IPS-18c (cell line): ENCODE data around the gene RHBDD3.

ENCODE experiments used
- H3K4me3 ChIP-seq: 2 replicates; pipeline ENCODE4 v1.7.0; 2013; ENCODE audit warnings: low read depth, mild to moderate bottlenecking, low read length, moderate library complexity; ENCODE audit not compliant: insufficient read depth
- H3K9me3 ChIP-seq: one replicate; pipeline ENCODE4 v1.6.1; 2013; ENCODE audit warnings: mild to moderate bottlenecking, low read length, moderate library complexity; ENCODE audit not compliant: control insufficient read depth, insufficient read depth

RHBDD3 gene

DNA sequence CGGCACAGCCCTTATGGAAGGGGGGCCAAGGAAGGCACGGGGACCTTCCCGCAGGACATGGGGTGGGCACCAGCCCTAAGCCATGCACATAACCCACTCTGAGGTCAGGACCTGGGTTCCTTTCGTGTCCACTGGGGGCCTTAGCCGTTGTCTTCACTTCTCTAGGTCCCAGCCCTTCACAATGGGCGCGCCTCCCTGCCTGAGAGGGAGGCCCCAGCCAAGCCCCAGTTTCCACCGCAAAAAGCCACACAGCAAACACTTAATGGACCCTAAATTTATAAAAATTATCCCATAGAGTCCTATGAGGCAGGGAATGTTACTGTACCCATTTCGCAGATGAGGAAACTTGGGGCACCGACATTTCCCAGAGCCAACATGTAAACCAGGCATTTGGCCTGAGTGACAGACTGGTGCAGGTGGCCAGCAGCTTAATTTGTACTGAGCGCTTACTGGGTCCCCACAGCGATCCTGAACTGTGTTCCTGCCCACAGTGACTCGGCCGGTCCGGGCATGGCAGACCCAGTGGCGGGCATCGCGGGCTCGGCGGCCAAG lies 39.9 kb upstream of the RHBDD3 start:
- Histone ChIP-seq H3K9me3 (no peaks in the 10 kb centered on the region), H3K4me3 (peak overlapping the region; percentile 77)

DNA sequence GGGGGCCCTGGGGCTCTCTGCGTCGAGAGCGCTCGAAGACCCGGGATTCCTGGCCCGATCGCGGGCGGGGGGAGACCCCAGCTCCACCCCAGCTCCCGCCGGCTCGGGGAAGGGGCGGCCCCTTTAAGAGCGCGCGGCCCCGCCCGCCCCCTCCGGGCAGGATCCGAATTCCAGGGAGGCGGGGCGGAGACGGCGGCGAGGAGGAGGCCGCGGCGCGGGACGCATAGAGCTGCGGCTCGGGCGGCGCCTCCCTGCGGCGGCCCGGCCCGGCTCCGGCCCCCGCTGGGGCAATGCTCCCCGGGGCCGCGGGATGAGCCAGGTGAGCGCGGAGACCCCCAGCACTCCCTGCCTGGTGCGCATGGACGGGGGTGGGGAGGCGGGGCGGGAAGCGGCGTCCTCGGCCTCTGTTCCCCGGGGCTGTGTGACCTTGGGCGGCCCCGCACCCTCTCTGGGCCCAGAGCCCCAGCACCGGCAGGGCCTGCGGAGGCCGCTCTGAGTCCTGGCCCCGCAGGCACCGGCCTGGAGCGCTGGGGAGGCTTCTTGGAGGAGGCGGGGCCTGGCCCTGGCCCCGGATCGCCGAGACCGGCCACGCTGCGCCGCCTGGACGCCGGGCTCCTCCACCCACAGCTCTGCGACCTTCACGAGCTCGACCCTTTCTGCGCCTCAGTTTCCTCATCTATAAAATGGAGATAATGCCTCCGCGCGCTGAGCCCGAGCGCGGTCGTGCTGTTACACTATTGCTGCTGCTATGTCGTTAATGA lies 39.2 kb upstream of the RHBDD3 start:
- H3K9me3 ChIP-seq, result no peaks in the 10 kb centered on the region

DNA sequence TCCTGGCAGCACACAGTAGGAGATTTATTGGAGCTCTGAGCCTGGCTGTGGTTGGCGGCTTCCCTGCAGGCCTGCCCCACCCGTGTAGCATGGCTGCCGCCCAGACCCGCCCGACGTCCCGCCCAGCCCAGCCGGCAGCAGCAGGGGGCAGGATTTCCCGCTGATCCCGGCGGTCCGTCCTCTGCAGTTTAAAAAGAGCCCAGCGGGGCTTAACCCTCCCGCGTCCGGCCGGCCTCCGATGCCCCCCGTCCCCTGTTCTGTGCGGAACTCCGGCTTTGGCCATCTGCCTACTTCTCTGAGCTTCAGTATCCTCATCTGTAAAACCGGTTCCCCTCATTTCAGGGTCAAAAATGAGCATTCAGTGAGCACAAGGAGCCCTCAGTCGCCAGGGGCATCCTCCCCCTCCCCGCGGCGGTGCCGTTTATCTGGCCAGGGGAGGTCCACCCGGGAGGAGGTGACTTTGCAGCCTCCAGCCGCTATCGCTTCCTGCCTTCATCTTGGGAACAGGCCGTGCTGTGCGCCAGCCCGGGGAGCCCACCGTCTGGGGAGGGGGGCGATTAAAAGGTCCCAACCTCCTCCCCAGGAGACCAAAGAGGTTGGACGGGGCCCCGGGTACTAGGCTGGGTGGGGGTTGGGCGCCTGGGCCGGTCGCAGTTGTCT lies 38.5 kb upstream of the RHBDD3 start, which contains the start of gene GAS2L1:
GAS2L1 (plus strand) TSS at position 476 of the 660 bp plus-strand sequence. CDS start 1,456 bp downstream, outside the sequence.
- Histone ChIP-seq H3K4me3 (peak within 1 kb of the TSS; percentile 77), H3K9me3 (no peaks in the 10 kb centered on the region)

More for the DNA sequence above, 39.2 kb upstream of the RHBDD3 start:
- peak overlapping the region; percentile 77 for H3K4me3 ChIP-seq

DNA sequence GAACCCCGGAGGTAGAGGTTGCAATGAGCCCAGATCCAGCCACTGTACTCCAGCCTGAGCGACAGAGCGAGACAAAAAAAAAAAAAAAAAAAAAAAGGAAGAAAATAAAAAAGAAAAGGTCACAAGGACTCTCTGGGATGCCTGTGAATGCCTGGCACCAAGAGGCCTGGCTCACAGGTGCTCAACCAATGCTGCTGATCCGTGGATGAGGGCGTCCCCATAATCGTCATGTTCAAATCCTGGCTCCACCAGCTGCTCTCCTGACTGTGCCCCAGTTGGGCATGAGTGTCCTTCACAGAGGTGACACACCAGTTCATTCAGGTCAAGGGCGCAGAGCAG lies 38.0 kb upstream of the RHBDD3 start:
- Histone ChIP-seq H3K4me3 (peak overlapping the region; percentile 77; the same call in 1 of the 2 replicates), H3K9me3 (no peaks in the 10 kb centered on the region)

DNA sequence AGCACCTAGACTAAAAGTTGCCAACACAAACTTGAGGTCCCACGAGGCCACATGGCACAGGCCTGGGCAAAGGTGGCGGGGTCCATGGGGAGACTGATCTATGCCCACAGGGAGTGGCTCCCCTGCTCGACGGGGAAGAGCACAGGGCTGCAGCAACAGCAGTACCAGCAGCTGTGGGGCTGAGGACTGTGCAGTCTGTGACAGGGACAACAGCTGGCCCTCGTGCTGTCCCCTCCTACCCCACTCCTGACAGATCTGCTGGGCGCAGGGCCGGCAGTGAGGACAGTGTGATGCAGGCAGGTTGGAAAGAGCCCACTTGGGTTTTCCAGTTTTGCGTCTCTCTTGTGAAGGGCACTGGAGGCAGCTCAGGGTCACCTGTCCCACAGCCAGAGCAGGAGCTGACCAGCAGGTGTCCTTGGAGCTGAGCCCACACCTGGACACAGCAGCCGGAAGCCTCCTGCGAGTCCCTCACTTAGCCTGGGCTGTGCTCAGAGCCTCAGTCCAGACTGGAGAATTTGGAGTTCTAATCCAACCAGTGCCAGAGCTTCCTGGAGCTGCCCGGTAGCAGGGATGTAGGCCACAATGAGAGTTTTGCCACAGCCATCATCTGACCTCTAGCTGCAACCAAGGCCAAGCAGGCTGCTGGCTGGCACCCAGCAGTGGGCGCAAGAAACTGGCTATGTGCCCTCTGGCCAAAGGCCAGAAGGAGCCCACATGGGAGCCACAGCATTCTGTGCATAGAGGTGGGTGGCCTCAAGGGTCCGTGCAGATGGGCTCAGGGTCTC lies 35.1 kb upstream of the RHBDD3 start:
- Histone ChIP-seq H3K9me3 (no peaks in the 10 kb centered on the region), H3K4me3 (no peak overlapping the region)

DNA sequence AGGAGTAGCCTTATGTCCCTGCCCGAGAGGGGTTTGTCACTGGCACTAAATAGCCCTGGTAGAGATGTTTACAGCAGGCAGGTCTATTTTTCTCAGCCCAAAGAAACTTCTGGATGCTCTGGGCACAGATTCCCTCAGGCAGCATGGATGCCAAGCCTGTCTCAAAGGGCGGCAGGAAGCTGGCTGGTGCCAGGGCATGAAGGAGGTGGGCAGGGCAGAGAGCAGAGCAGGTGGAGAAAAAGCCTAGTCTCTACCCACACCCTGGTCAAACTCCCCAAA lies 34.6 kb upstream of the RHBDD3 start:
- no peaks in the 10 kb centered on the region for H3K9me3 ChIP-seq
- no peak overlapping the region for H3K4me3 ChIP-seq

DNA sequence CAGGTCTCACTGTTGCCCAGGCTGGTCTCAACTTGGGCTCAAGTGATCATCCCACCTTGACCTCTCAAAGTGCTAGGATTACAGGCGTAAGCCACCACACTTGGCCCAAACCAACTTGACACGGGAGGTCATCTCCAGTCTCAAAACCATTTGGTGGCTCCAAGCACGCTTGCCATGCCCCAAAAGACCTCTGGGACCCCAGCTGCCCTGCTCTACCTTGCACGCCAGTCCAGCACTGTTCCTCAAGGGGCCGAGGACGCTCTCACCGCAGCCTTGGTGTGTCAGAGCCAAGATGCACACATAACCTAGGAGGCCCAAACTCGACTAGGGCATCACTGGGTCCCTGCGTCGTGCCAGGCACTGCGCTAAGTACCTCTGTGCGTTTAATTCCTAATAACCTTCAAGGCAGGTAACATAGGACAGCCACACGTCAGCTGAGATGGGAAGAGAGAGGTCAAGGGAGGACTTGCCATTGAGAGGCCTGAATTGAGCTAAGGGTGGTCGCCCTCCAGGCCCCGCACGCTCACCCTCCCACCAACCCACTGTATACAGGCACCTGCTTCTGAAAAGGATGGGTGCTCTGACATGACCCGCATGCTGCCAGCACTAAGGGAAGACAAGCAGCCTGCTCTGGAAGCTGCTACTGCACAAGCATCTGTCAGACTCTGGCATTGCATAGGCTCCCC lies 34.1 kb upstream of the RHBDD3 start:
- Histone ChIP-seq H3K9me3 (no peaks in the 10 kb centered on the region), H3K4me3 (no peak overlapping the region)

DNA sequence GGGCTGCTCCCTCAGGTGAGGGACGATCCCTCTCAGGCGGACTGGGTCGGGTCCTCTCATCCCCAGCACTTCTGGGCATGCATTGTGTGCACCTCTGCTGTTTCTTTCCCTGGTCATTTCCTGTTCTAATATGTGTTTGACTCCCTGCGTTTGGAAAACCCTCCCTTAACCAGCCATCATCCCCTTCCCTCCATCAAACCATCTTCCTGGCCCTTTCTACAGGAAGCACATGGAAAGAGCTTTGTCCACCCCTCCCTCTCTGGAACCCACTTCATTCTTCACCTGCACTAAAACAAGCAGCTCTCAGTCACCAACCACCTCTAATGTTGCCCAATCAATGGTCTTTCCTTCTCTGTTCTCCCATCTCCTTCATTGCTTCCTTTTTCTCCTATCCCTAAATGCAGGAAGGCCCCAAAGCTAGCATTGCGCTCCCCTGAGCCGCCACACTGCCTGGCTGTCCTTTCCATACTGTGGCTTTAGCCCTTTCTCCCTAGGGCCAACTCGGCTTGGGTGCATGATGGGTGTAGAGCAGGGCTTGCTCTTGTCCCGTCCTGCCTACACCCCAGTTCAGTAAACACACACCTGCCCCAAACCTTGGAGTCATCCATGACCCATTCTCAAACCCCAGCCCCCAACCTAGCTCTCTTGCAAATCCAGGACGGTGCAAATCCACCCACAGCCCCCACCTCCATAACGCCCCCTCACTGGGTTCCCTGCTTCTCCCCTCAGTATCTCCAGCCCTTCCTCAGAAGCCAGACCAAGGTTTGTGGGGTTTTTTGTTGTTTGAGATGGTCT lies 33.2 kb upstream of the RHBDD3 start:
- H3K4me3 ChIP-seq, result no peak overlapping the region

DNA sequence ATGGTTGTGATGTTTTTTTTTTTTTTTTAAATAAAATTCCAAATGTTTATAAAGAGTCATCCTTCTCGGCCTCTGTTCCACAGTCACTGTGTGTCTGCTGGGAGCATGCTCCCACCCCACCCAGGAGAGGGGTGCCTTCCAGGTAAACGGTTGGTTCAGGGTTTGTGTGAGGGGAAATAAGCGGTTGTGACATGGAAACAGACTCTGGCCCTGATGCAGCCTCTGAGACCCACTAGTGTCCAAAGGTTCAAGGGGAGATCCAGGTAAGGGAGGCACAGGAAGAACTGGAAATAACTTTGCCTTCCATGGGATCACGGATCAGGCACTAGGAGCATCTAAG lies 32.7 kb upstream of the RHBDD3 start:
- Histone ChIP-seq H3K4me3 (no peak overlapping the region), H3K9me3 (no peaks in the 10 kb centered on the region)

More for the DNA sequence above, 33.2 kb upstream of the RHBDD3 start:
- H3K9me3 ChIP-seq, result no peaks in the 10 kb centered on the region

DNA sequence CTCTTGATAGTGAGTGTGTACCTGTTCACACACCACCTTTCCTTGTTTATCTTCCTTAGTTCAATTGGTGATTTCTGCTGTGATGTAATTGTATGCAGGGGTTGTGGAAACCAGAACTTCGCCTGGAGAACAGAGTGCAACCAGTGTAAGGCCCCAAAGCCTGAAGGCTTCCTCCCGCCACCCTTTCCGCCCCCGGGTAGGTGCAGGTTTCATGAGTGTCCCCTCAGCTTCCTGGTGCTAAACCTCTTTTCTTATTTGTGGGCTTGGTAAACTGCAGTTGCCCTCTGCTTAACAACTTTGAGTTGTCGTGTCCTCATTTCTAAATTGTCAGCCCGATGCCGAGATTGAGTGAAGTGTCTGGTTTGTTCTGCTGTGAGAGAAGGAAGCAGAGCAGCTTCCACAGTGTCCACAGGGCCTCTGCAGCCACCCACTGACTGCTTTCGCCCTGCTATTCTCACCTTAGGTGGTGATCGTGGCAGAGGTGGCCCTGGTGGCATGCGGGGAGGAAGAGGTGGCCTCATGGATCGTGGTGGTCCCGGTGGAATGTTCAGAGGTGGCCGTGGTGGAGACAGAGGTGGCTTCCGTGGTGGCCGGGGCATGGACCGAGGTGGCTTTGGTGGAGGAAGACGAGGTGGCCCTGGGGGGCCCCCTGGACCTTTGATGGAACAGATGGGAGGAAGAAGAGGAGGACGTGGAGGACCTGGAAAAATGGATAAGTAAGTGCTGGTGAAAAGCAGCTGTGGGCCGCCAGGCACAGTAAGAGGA lies 31.5 kb upstream of the RHBDD3 start:
- Histone ChIP-seq H3K9me3 (no peaks in the 10 kb centered on the region), H3K4me3 (no peak overlapping the region)

DNA sequence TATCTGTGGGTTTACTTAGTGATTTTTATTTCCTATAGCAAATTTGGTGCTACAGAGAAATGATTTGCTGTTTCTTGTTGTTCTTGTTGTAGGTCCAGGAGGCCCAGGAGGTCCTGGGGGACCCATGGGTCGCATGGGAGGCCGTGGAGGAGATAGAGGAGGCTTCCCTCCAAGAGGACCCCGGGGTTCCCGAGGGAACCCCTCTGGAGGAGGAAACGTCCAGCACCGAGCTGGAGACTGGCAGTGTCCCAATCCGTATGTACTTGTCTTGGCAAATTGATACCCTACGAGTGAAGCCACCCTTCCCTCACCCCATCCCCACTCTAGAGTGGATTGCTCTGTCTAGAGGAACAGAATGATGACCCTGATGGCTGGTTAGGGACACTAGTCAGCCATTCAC lies 30.9 kb upstream of the RHBDD3 start:
- H3K9me3 ChIP-seq, result no peaks in the 10 kb centered on the region

DNA sequence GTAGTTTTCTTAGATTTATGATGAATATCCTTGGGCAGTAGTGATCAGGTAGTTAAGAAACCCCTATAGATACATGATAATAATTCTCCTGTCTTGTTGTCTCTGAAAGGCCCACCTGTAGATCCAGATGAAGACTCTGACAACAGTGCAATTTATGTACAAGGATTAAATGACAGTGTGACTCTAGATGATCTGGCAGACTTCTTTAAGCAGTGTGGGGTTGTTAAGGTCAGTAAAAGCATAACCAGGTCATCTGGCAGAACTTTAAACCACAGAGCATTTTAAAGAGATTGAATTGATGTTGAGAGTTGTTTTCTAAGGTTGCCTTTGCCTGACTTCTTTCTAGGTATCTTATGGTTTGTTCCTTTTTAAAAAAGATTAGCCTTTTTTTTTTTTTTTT lies 24.6 kb upstream of the RHBDD3 start:
- no peak overlapping the region for H3K4me3 ChIP-seq
- H3K9me3 ChIP-seq, result no peaks in the 10 kb centered on the region

More for the DNA sequence above, 30.9 kb upstream of the RHBDD3 start:
- no peak overlapping the region for H3K4me3 ChIP-seq

DNA sequence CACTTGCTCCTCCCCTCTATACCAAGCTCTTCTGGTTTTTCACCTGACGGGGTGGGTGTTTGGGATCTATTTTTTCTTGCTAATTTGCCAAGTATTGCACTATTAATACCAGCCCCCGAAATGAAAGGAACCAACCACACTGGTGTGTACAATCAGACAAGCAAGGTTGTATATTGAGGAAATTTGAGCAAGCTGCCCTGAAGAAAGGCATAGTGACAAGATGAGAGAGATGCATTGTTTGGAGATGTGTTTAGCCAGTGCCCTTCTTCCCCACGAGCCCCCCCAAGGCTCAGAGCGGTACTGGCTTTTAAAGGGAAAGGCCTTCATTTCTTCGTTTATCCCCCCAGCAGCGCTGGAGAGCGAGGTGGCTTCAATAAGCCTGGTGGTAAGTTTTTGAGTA lies 23.4 kb upstream of the RHBDD3 start:
- Histone ChIP-seq H3K4me3 (no peak overlapping the region), H3K9me3 (no peaks in the 10 kb centered on the region)

DNA sequence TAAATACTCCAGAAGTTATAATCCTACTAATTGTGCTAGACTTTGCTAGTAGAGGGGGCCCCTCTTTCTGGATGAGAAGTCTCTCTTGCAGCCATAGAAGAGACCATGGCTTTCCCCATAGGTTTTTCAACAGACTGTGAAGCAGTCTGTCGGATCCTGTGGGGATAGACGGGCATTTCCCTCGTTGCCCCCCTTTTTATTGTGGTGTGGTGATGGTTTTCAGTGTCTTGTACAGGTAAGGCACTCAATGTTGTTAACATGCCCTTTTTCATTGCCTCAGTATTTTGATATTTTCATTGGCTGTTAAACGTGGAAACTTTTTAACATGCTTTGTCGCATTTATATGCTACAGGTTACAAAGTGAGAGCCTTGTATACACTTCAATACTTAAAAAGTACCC lies 22.3 kb upstream of the RHBDD3 start:
- no peaks in the 10 kb centered on the region for H3K9me3 ChIP-seq
- no peak overlapping the region for H3K4me3 ChIP-seq

DNA sequence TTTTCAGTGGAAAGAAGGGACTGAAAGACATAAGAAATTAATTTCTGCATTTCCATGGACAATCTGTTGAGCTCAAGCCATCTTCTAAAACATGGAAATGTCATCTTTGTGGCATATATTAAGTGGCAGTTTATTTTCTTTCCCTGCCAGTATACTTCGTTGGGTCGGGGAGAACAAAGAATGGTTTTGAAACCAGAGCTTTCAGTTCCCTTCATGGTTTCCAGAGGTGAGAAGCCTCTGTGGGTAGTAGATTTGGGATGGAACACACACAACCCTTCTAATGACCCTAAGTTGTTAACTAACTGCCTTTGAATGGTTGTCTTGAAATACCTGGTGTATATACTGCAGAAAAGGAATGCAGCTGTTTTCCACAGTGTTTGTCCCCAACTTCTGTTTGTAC lies 21.1 kb upstream of the RHBDD3 start:
- no peak overlapping the region for H3K4me3 ChIP-seq

DNA sequence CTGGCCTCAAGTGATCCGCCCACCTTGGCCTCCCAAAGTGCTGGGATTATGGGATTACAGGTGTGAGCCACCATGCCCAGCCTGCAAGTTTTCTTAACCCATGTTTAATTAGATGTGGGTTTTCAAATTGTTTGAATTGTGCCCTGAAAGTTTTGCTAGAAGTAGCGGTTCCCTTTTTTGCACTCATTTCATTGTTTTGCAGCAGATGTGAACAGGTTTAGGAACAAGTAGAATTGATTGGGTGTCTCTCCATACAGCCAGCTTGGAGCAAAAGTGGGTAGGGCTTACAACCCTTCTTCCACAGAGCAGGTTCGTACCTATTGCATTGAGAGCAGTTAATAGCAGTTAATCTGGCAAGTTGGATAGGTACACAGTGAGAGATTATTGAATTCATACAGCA lies 16.4 kb upstream of the RHBDD3 start:
- no peaks in the 10 kb centered on the region for H3K9me3 ChIP-seq
- no peak overlapping the region for H3K4me3 ChIP-seq

More for the DNA sequence above, 21.1 kb upstream of the RHBDD3 start:
- H3K9me3 ChIP-seq, result no peaks in the 10 kb centered on the region
